Measurements from ENCODE around the gene GEMIN4.
"Not testable (repeated sequence)": the region's sequence is repeated elsewhere in the genome, so short reads cannot be mapped to it uniquely, and the experiment has no call there.

The GEMIN4 gene

DNA sequence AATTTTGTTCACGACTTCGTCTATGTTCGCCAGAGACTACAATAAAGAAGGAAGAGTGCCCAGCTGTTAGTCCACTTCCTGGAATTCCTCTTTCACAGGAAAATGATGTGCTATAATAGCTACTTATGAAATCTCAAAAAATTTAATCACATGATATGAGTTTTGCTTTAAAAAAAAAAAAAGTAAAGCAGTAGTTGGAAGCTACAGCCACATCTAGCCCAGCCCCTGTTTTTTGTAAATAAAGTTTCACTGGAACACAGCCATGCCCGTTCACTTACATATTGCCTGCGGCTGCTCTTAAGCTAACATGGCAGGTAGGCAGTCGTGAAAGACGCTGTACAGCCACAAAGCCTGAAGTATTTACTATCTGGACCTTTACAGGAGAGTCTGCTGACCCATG lies 52.7 kb downstream of the GEMIN4 start:
- no peak for DNase-seq (ENCODE audit: low read depth)

- DNase-seq (ENCODE audit: low read depth): not testable (repeated sequence)
Measured at GRCh38 chr17:698096-698495, 54.0 kb downstream of the GEMIN4 start.

- DNase-seq (ENCODE audit: low read depth): no peak
Measured at GRCh38 chr17:697682-698081, 54.4 kb downstream of the GEMIN4 start.

DNA sequence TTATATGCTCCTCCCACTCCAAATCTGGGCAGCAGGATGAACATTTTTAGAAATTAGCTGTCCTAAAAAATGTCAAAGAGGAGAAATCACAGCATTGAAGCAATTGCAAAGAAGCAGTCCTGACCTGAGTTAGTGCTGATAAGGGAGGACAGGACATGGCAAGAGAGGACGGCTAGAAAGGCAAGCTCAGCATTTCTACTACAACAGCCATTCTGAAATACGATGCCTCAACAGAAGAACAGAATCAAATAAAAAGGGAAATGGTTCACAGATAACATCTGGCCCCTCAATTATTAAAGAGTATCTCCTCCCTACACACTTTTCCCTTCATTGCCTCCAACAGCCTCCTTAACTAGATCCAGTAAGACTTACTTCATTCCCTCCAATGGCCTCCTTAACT lies 55.7 kb downstream of the GEMIN4 start:
- no peak for DNase-seq (ENCODE audit: low read depth)
